ENCODE results near the gene ERC1.

The ERC1 gene

GRCh38 chr12:1380171-1380851 is 389.3 kb downstream of the ERC1 start:
- no peak for DNase-seq (ENCODE audit: insufficient read length, low spot score)
- no peak for TF ChIP-seq PAX5 (IDR thresholded peaks at IDR 0.05; ENCODE audit: insufficient read depth, low read length, severe bottlenecking)
- no peak for TF ChIP-seq TAF1 (IDR thresholded peaks at IDR 0.05; ENCODE audit: low read depth, low read length)
- no peak for TF ChIP-seq POLR2A (IDR thresholded peaks at IDR 0.05; ENCODE audit: low read depth, low read length)
- no peak for TF ChIP-seq POLR2AphosphoS5 (IDR thresholded peaks at IDR 0.05; ENCODE audit: low read depth, low read length)
- TF ChIP-seq POU2F2 (IDR thresholded peaks at IDR 0.05; ENCODE audit: low read depth, low read length), result no peak
- no peak for TF ChIP-seq SPI1 (IDR thresholded peaks at IDR 0.05; ENCODE audit: low read depth, low read length)
- FAIRE-seq, result no peak

GRCh38 chr12:1382151-1382550 is 391.1 kb downstream of the ERC1 start:
- no peak for TF ChIP-seq POU2F2 (IDR thresholded peaks at IDR 0.05; ENCODE audit: low read depth, low read length)
- no peak for TF ChIP-seq POLR2A (IDR thresholded peaks at IDR 0.05; ENCODE audit: low read depth, low read length)
- no peak for TF ChIP-seq SPI1 (IDR thresholded peaks at IDR 0.05; ENCODE audit: low read depth, low read length)
- TF ChIP-seq PAX5 (IDR thresholded peaks at IDR 0.05; ENCODE audit: insufficient read depth, low read length, severe bottlenecking), result no peak
- TF ChIP-seq TAF1 (IDR thresholded peaks at IDR 0.05; ENCODE audit: low read depth, low read length), result no peak
- TF ChIP-seq POLR2AphosphoS5 (IDR thresholded peaks at IDR 0.05; ENCODE audit: low read depth, low read length), result no peak
- no peak for DNase-seq (ENCODE audit: insufficient read length, low spot score)
- FAIRE-seq, result no peak

GRCh38 chr12:1382826-1383225 is 391.8 kb downstream of the ERC1 start:
- DNase-seq (ENCODE audit: insufficient read length, low spot score) (no peak), FAIRE-seq (no peak)
- TF ChIP-seq POU2F2 (IDR thresholded peaks at IDR 0.05; ENCODE audit: low read depth, low read length) (no peak), SPI1 (IDR thresholded peaks at IDR 0.05; ENCODE audit: low read depth, low read length) (no peak), PAX5 (IDR thresholded peaks at IDR 0.05; ENCODE audit: insufficient read depth, low read length, severe bottlenecking) (no peak), POLR2A (IDR thresholded peaks at IDR 0.05; ENCODE audit: low read depth, low read length) (no peak), POLR2AphosphoS5 (IDR thresholded peaks at IDR 0.05; ENCODE audit: low read depth, low read length) (no peak), TAF1 (IDR thresholded peaks at IDR 0.05; ENCODE audit: low read depth, low read length) (no peak)

DNA sequence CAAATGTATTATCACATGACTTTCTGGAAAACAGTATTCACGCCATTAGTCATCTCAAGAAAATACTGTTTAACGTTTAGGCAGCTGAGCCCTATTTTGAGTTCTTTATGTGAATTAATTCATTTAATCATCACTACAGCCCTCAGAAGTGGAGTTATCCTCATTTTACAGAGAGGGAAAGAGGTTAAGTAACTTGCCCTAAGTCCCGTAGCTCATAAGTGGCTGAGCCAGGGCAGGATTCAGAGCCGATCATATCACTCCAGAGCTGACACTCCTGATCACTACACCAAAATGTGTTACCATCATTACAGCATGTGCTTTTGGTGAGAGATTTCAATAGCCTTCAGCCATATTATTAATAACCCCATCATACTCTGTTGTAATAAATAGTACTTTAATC is 392.7 kb downstream of the ERC1 start:
- DNase-seq (ENCODE audit: insufficient read length, low spot score) (no peak), FAIRE-seq (no peak)
- TF ChIP-seq POLR2AphosphoS5 (IDR thresholded peaks at IDR 0.05; ENCODE audit: low read depth, low read length) (no peak), PAX5 (IDR thresholded peaks at IDR 0.05; ENCODE audit: insufficient read depth, low read length, severe bottlenecking) (no peak), POU2F2 (IDR thresholded peaks at IDR 0.05; ENCODE audit: low read depth, low read length) (no peak), TAF1 (IDR thresholded peaks at IDR 0.05; ENCODE audit: low read depth, low read length) (no peak), SPI1 (IDR thresholded peaks at IDR 0.05; ENCODE audit: low read depth, low read length) (no peak), POLR2A (IDR thresholded peaks at IDR 0.05; ENCODE audit: low read depth, low read length) (no peak)

DNA sequence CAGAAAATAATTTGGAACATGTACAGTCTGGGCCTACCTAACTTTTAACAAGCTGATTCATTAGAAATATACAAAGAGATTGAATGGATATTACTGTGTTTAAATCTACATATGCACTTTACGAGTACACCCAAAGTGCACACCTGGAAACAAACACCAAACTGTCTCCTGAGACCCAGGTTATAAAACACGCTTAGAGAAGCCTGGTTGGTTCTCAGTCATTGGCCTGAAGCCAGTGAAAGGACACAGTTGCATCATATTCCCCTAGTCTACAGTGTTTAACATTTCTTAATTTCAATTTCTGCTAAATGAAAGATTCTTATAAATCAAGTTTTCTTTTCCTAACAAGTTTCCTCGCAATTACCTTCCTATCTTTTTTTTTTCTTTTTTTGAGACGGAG is 393.9 kb downstream of the ERC1 start:
- FAIRE-seq (no peak), DNase-seq (ENCODE audit: insufficient read length, low spot score) (no peak)
- no peak for TF ChIP-seq TAF1 (IDR thresholded peaks at IDR 0.05; ENCODE audit: low read depth, low read length)
- TF ChIP-seq SPI1 (IDR thresholded peaks at IDR 0.05; ENCODE audit: low read depth, low read length), result no peak
- no peak for TF ChIP-seq POU2F2 (IDR thresholded peaks at IDR 0.05; ENCODE audit: low read depth, low read length)
- no peak for TF ChIP-seq POLR2AphosphoS5 (IDR thresholded peaks at IDR 0.05; ENCODE audit: low read depth, low read length)
- no peak for TF ChIP-seq POLR2A (IDR thresholded peaks at IDR 0.05; ENCODE audit: low read depth, low read length)
- no peak for TF ChIP-seq PAX5 (IDR thresholded peaks at IDR 0.05; ENCODE audit: insufficient read depth, low read length, severe bottlenecking)

DNA sequence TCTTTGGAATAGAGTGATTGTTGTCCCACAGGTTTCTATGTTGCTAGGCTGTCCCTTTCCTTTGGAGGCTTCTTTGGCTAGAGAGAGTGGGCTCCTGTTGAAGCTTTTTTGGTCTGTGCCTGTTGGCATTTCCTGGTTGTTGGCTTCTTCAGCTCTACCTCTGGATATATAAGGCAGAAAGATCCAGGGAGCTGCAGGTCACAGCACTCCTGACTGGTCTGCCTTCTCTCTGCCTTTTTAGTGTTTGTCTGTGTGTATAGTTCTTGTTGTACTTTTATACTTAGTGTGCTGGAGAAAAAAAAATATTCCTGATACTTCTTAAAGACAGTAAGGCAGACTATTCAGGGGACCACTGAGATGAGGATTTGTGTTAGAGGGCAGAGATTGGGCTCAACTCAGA is 400.7 kb downstream of the ERC1 start:
- TF ChIP-seq POLR2AphosphoS5 (IDR thresholded peaks at IDR 0.05; ENCODE audit: low read depth, low read length), result no peak
- no peak for TF ChIP-seq PAX5 (IDR thresholded peaks at IDR 0.05; ENCODE audit: insufficient read depth, low read length, severe bottlenecking)
- TF ChIP-seq SPI1 (IDR thresholded peaks at IDR 0.05; ENCODE audit: low read depth, low read length), result no peak
- no peak for TF ChIP-seq TAF1 (IDR thresholded peaks at IDR 0.05; ENCODE audit: low read depth, low read length)
- no peak for TF ChIP-seq POU2F2 (IDR thresholded peaks at IDR 0.05; ENCODE audit: low read depth, low read length)
- no peak for TF ChIP-seq POLR2A (IDR thresholded peaks at IDR 0.05; ENCODE audit: low read depth, low read length)
- DNase-seq (ENCODE audit: insufficient read length, low spot score), result no peak
- FAIRE-seq, result no peak

GRCh38 chr12:1395421-1395955 is 404.5 kb downstream of the ERC1 start:
- no peak for DNase-seq (ENCODE audit: insufficient read length, low spot score)

GRCh38 chr12:1398673-1399072 is 407.6 kb downstream of the ERC1 start:
- TF ChIP-seq POU2F2 (IDR thresholded peaks at IDR 0.05; ENCODE audit: low read depth, low read length) (no peak), POLR2A (IDR thresholded peaks at IDR 0.05; ENCODE audit: low read depth, low read length) (no peak), SPI1 (IDR thresholded peaks at IDR 0.05; ENCODE audit: low read depth, low read length) (no peak), TAF1 (IDR thresholded peaks at IDR 0.05; ENCODE audit: low read depth, low read length) (no peak), PAX5 (IDR thresholded peaks at IDR 0.05; ENCODE audit: insufficient read depth, low read length, severe bottlenecking) (no peak), POLR2AphosphoS5 (IDR thresholded peaks at IDR 0.05; ENCODE audit: low read depth, low read length) (no peak)
- FAIRE-seq, result no peak
- no peak for DNase-seq (ENCODE audit: insufficient read length, low spot score)

More at GRCh38 chr12:1395421-1395955, 404.5 kb downstream of the ERC1 start:
- TF ChIP-seq POU2F2 (IDR thresholded peaks at IDR 0.05; ENCODE audit: low read depth, low read length) (no peak), PAX5 (IDR thresholded peaks at IDR 0.05; ENCODE audit: insufficient read depth, low read length, severe bottlenecking) (no peak), POLR2AphosphoS5 (IDR thresholded peaks at IDR 0.05; ENCODE audit: low read depth, low read length) (no peak), TAF1 (IDR thresholded peaks at IDR 0.05; ENCODE audit: low read depth, low read length) (no peak), POLR2A (IDR thresholded peaks at IDR 0.05; ENCODE audit: low read depth, low read length) (no peak), SPI1 (IDR thresholded peaks at IDR 0.05; ENCODE audit: low read depth, low read length) (no peak)
- no peak for FAIRE-seq

GRCh38 chr12:1401891-1402290 is 410.9 kb downstream of the ERC1 start:
- no peak for DNase-seq (ENCODE audit: insufficient read length, low spot score)
- TF ChIP-seq PAX5 (IDR thresholded peaks at IDR 0.05; ENCODE audit: insufficient read depth, low read length, severe bottlenecking) (no peak), SPI1 (IDR thresholded peaks at IDR 0.05; ENCODE audit: low read depth, low read length) (no peak)
- FAIRE-seq, result no peak
